Stimulated activated memory B cell treated with anti-CD40 and anti-IgM and Interleukin-4, amounts not matched to agents 10 μg/mL and 1 μg/mL and 100 μg/mL, for 72 hours (primary cell): ENCODE measurements around the gene ZNF518A.
"Not testable (repeated sequence)": the region's sequence is repeated elsewhere in the genome, so short reads cannot be mapped to it uniquely, and the experiment has no call there.

Experiments
- ATAC-seq: fragments of 150-1000 bp; cut with Tn5 transposase; 2 replicates; pipeline ENCODE4 v1.10.0; 2021
- H3K27ac Mint-ChIP-seq: one replicate; pipeline ENCODE4 v1.8.0; 2022; ENCODE audit warnings: mild to moderate bottlenecking, mixed read lengths
- H3K27me3 Mint-ChIP-seq: one replicate; pipeline ENCODE4 v1.8.0; 2022; ENCODE audit warnings: mixed read lengths
- H3K36me3 Mint-ChIP-seq: one replicate; pipeline ENCODE4 v1.8.0; 2022; ENCODE audit warnings: mixed read lengths
- H3K4me1 Mint-ChIP-seq: one replicate; pipeline ENCODE4 v1.8.0; 2022; ENCODE audit warnings: mixed read lengths
- H3K4me3 Mint-ChIP-seq: one replicate; pipeline ENCODE4 v1.8.0; 2022; ENCODE audit warnings: mild to moderate bottlenecking, moderate library complexity, mixed read lengths
- H3K9me3 Mint-ChIP-seq: one replicate; pipeline ENCODE4 v1.8.0; 2022; ENCODE audit warnings: mixed read lengths

ZNF518A gene

GRCh38 chr10:96188916-96189315, 58.8 kb downstream of the ZNF518A start:
- peaks cover 37% of the 10 kb centered on the region for H3K9me3 Mint-ChIP-seq
- ATAC-seq = no peak
- H3K27me3 Mint-ChIP-seq = no peaks in the 10 kb centered on the region
- H3K4me3 Mint-ChIP-seq = no peak overlapping the region
- peaks cover 53% of the 10 kb centered on the region for H3K36me3 Mint-ChIP-seq
- H3K4me1 Mint-ChIP-seq = no peaks in the 10 kb centered on the region
- no peak overlapping the region for H3K27ac Mint-ChIP-seq

- not testable (repeated sequence) for H3K27me3 Mint-ChIP-seq, H3K4me1 Mint-ChIP-seq, ATAC-seq, H3K27ac Mint-ChIP-seq, H3K4me3 Mint-ChIP-seq
- Mint-ChIP-seq H3K9me3 (peaks cover 34% of the 10 kb centered on the region), H3K36me3 (peaks cover 58% of the 10 kb centered on the region)
Measured at GRCh38 chr10:96189505-96189904, 59.4 kb downstream of the ZNF518A start.

GRCh38 chr10:96201525-96201924, 71.4 kb downstream of the ZNF518A start:
- Mint-ChIP-seq H3K4me1 (no peaks in the 10 kb centered on the region), H3K9me3 (no peaks in the 10 kb centered on the region), H3K27me3 (no peaks in the 10 kb centered on the region), H3K36me3 (peaks cover 84% of the 10 kb centered on the region), H3K4me3 (no peak overlapping the region), H3K27ac (no peak overlapping the region)
- ATAC-seq = no peak

- H3K4me3 Mint-ChIP-seq = no peak overlapping the region
Measured at GRCh38 chr10:96205580-96205979, 75.5 kb downstream of the ZNF518A start.

GRCh38 chr10:96208271-96208670, 78.2 kb downstream of the ZNF518A start:
- Mint-ChIP-seq H3K27ac (peak overlapping the region; percentile 58), H3K27me3 (no peaks in the 10 kb centered on the region), H3K36me3 (peaks cover 67% of the 10 kb centered on the region), H3K4me3 (no peak overlapping the region), H3K9me3 (no peaks in the 10 kb centered on the region), H3K4me1 (peaks cover 5% of the 10 kb centered on the region)
- no peak for ATAC-seq

More at GRCh38 chr10:96205580-96205979, 75.5 kb downstream of the ZNF518A start:
- Mint-ChIP-seq H3K4me1 (no peaks in the 10 kb centered on the region), H3K27ac (no peak overlapping the region), H3K27me3 (no peaks in the 10 kb centered on the region), H3K36me3 (peaks cover 68% of the 10 kb centered on the region), H3K9me3 (no peaks in the 10 kb centered on the region)
- ATAC-seq = no peak

- Mint-ChIP-seq H3K4me3 (no peak overlapping the region), H3K36me3 (peaks cover 70% of the 10 kb centered on the region), H3K27ac (peak overlapping the region; percentile 58), H3K4me1 (peaks cover 8% of the 10 kb centered on the region), H3K9me3 (no peaks in the 10 kb centered on the region), H3K27me3 (no peaks in the 10 kb centered on the region)
- ATAC-seq = no peak
Measured at GRCh38 chr10:96208946-96209345, 78.8 kb downstream of the ZNF518A start.

- Mint-ChIP-seq H3K27ac (peak overlapping the region; percentile 41), H3K4me1 (peaks cover 14% of the 10 kb centered on the region), H3K9me3 (no peaks in the 10 kb centered on the region), H3K4me3 (no peak overlapping the region), H3K27me3 (no peaks in the 10 kb centered on the region), H3K36me3 (peaks cover 76% of the 10 kb centered on the region)
- no peak for ATAC-seq
Measured at GRCh38 chr10:96211764-96212163, 81.7 kb downstream of the ZNF518A start.

- no peak overlapping the region for H3K4me3 Mint-ChIP-seq
- H3K9me3 Mint-ChIP-seq = no peaks in the 10 kb centered on the region
- H3K36me3 Mint-ChIP-seq = peaks cover 79% of the 10 kb centered on the region
- H3K4me1 Mint-ChIP-seq = peaks cover 14% of the 10 kb centered on the region
- no peaks in the 10 kb centered on the region for H3K27me3 Mint-ChIP-seq
- ATAC-seq = no peak
- peak overlapping the region; percentile 38 for H3K27ac Mint-ChIP-seq
Measured at GRCh38 chr10:96212911-96213310, 82.8 kb downstream of the ZNF518A start.
